PC-3 (cell line): ENCODE results near the gene PCNT. TPM values are rescaled to one million over a fixed set of nuclear protein-coding genes. Genes with fewer than 3 reads are reported as not detected.
"Not testable (repeated sequence)": the region's sequence is repeated elsewhere in the genome, so short reads cannot be mapped to it uniquely, and the experiment has no call there.

Experiments
- ATAC-seq: fragments of 200-7000 bp; cut with Tn5 transposase; 2 replicates; pipeline ENCODE4 v1.9.1; 2020; ENCODE audit warnings: mild to moderate bottlenecking, moderate library complexity
- BruUV-seq: library from RNA; stranded (reverse); fragments of 400-500 nt; replicated peaks from 2 replicates; lab custom pipeline; 2021; lab: Mats Ljungman, UMichigan
- CTCF ChIA-PET: fragments of 300-600 bp; sonication (Branson Sonifier 250); formaldehyde crosslinking; loops from one replicate; lab custom pipeline; 2022; ENCODE audit warnings: antibody characterized with exemption; lab: Charles Lee
- POLR2A ChIA-PET: fragments of 300-600 bp; sonication (Branson Sonifier 250); formaldehyde crosslinking; loops from one replicate; lab custom pipeline; 2022; ENCODE audit warnings: antibody characterized with exemption; ENCODE audit not compliant: unreplicated experiment; lab: Charles Lee
- DNase-seq: peaks from one replicate; pipeline ENCODE4 v3.0.0-alpha.2; 2015
- H2AFZ ChIP-seq: fragments of 300-600 bp; sonication (generic); 2 replicates; pipeline ENCODE4 v1.6.0; 2016; ENCODE audit warnings: antibody characterized with exemption, low read length
- H3F3A ChIP-seq: fragments of 300-600 bp; sonication (generic); one replicate; pipeline ENCODE4 v1.6.0; 2017; ENCODE audit warnings: antibody characterized with exemption, low read length, control low read depth, mild to moderate bottlenecking; ENCODE audit not compliant: unreplicated experiment
- H3K27ac ChIP-seq: fragments of 300-600 bp; sonication (generic); 2 replicates; pipeline ENCODE4 v1.5.1; 2016; ENCODE audit warnings: mild to moderate bottlenecking, low read length
- H3K27me3 ChIP-seq: fragments of 300-600 bp; sonication (generic); 2 replicates; pipeline ENCODE4 v1.6.1; 2016; ENCODE audit warnings: low read length, mixed read lengths
- H3K36me3 ChIP-seq: fragments of 300-600 bp; sonication (generic); 2 replicates; pipeline ENCODE4 v1.6.1; 2016; ENCODE audit warnings: low read depth, mixed run types, low read length, mixed read lengths
- H3K4me1 ChIP-seq: fragments of 300-600 bp; sonication (generic); 2 replicates; pipeline ENCODE4 v1.5.1; 2016; ENCODE audit warnings: low read length; ENCODE audit not compliant: insufficient read depth
- H3K4me2 ChIP-seq: fragments of 300-600 bp; sonication (generic); 2 replicates; pipeline ENCODE4 v1.6.0; 2016; ENCODE audit warnings: low read length
- H3K4me3 ChIP-seq: fragments of 300-600 bp; sonication (generic); 2 replicates; pipeline ENCODE4 v1.5.1; 2016; ENCODE audit warnings: mild to moderate bottlenecking, low read length, mixed read lengths
- H3K79me2 ChIP-seq: fragments of 300-600 bp; sonication (generic); 2 replicates; pipeline ENCODE4 v1.6.1; 2017; ENCODE audit warnings: low read length, mixed read lengths
- H3K9ac ChIP-seq: fragments of 300-600 bp; sonication (generic); 2 replicates; pipeline ENCODE4 v1.6.0; 2016; ENCODE audit warnings: mild to moderate bottlenecking, low read length
- H3K9me2 ChIP-seq: fragments of 300-600 bp; sonication (generic); replicated peaks from 2 replicates; pipeline ENCODE4 v1.6.1; 2016; ENCODE audit warnings: mixed run types, low read length, mixed read lengths
- H3K9me3 ChIP-seq: fragments of 300-600 bp; sonication (generic); 2 replicates; pipeline ENCODE4 v1.6.1; 2016; ENCODE audit warnings: low read length, mixed read lengths
- H4K20me1 ChIP-seq: fragments of 300-600 bp; sonication (generic); 2 replicates; pipeline ENCODE4 v1.6.1; 2016; ENCODE audit warnings: low read length, mixed read lengths
- EZH2 ChIP-seq: fragments of 300-600 bp; sonication (generic); IDR thresholded peaks from one replicate; pipeline ENCODE4 v1.6.1; 2017; ENCODE audit warnings: antibody characterized with exemption, mild to moderate bottlenecking, low read length; ENCODE audit not compliant: unreplicated experiment
- EZH2phosphoT487 ChIP-seq: fragments of 300-600 bp; sonication (generic); IDR thresholded peaks from 2 replicates; pipeline ENCODE4 v1.6.1; 2018; ENCODE audit warnings: mild to moderate bottlenecking, antibody characterized with exemption, low read length, borderline replicate concordance
- intact Hi-C: fragments of 100-400 bp; cut with micrococcal nuclease; formaldehyde crosslinking; loops from 2 replicates; pipeline ENCODE4 v1.9.0; 2023
- total RNA-seq: library from RNA; depleted of rRNA; stranded (reverse); fragments of >200 nt; gene quantifications from 2 replicates; pipeline ENCODE4 v1.2.3, GENCODE V29; 2014
- TF ChIP-seq, protein P1 (sequence below): fragments of 300-600 bp; sonication (generic); conservative IDR thresholded peaks from 2 replicates; pipeline ENCODE4 v1.5.1; 2017; ENCODE audit warnings: antibody characterized with exemption, low read depth, mild to moderate bottlenecking, low read length

Gene PCNT
- total RNA-seq, 1 experiment from 2014 or later: 51.4 TPM

DNA sequence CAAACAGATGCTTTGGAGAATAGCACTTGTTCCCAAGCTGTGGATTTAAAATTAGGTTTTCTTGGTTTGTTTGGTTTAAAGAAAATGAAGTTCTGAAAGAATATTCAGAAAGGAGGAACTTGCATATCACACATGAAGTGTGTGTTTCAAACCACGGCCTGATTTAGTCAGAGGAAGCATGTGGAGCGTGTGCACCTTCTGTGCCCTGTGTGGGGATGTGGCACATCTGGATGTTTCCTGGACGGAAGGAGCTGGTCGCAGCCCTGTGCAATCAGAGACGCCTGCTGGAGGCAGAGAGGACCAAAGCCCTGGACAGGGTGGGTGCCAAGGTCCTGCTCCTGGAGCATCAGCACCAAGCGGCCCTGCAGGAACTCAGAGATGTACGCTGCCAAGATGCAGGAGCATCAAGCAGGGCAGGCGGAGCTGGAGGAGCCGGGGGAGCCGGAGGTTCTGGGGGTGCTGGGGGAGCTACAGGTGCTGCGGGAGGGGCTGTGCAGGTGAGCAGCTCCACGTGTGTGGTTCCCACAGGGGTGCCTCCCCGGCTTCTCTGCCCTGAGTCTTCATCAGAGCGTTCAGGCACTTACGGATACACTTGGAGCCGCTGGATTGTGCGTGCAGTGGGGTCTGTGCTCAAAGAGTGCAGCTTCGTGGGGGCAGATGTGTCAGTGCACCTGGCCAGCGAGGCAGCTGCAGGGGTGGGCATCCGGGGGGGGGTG, 45.7 kb downstream of the PCNT start:
- H3K79me2 ChIP-seq: peaks cover 44% of the 10 kb centered on the region
- ATAC-seq (no peak), DNase-seq (no peak)
- H3K9me3 ChIP-seq: no peaks in the 10 kb centered on the region
- H3K4me2 ChIP-seq: no peak overlapping the region
- no peak overlapping the region for H3K4me3 ChIP-seq
- ChIA-PET POLR2A (no interaction called here), CTCF (interaction anchor here (0.6 kb wide), 1 partner anchor 1500 kb away, joined by 3 read pairs; no protein-coding TSS in a partner anchor)
- H2AFZ ChIP-seq: no peak overlapping the region
- TF ChIP-seq, protein P1, sequence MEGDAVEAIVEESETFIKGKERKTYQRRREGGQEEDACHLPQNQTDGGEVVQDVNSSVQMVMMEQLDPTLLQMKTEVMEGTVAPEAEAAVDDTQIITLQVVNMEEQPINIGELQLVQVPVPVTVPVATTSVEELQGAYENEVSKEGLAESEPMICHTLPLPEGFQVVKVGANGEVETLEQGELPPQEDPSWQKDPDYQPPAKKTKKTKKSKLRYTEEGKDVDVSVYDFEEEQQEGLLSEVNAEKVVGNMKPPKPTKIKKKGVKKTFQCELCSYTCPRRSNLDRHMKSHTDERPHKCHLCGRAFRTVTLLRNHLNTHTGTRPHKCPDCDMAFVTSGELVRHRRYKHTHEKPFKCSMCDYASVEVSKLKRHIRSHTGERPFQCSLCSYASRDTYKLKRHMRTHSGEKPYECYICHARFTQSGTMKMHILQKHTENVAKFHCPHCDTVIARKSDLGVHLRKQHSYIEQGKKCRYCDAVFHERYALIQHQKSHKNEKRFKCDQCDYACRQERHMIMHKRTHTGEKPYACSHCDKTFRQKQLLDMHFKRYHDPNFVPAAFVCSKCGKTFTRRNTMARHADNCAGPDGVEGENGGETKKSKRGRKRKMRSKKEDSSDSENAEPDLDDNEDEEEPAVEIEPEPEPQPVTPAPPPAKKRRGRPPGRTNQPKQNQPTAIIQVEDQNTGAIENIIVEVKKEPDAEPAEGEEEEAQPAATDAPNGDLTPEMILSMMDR: no peak
- no peak for TF ChIP-seq EZH2phosphoT487
- no peaks in the 10 kb centered on the region for H3K9me2 ChIP-seq
- no peak overlapping the region for H3K9ac ChIP-seq
- intact Hi-C loops: no loop called here
- no TSS peak for BruUV-seq
- H4K20me1 ChIP-seq: peaks cover 10% of the 10 kb centered on the region; the same call in 1 of the 2 replicates
- H3F3A ChIP-seq: no peaks in the 10 kb centered on the region
- H3K4me1 ChIP-seq: no peaks in the 10 kb centered on the region
- peaks cover 23% of the 10 kb centered on the region for H3K36me3 ChIP-seq
- H3K27me3 ChIP-seq: no peaks in the 10 kb centered on the region
- no peak overlapping the region for H3K27ac ChIP-seq

DNA sequence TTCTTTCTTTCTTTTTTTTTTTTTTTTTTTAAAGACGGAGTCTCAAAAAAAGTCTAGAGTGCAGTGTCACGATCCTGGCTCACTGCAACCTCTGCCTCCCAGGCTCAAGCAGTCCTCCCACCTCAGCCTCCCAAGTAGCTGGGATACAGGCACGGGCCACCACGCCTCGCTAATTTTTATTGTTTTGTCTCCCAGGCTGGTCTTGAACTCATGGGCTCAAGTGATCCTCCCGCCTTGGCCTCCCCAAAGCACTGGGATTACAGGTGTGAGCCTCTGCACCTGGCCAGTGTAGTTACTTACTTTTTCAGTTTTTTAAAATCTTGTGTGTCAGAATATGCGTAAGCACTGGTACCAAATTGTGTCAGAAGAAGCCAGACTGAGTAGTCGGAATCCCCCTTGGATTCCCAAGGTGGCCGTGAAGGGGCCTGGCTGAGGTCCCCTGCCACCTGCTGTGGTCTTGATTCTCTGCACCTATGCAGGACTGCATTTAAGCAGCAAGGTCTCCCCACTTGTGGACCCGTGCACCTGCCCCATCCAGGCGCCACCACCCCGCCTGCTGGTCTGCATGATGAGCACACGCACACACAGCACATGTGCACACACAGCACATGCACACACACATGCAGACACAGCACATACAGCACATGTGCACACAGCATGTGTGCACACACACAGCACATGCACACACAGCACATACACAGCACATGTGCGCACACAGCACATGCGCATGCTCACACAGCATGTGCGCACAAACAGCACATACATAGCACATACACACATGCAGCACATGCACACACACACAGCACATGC, 47.5 kb downstream of the PCNT start:
- Histone ChIP-seq H3K36me3 (peaks cover 19% of the 10 kb centered on the region), H3K9me2 (no peaks in the 10 kb centered on the region), H3K79me2 (peaks cover 60% of the 10 kb centered on the region), H2AFZ (no peak overlapping the region), H3K9me3 (no peaks in the 10 kb centered on the region), H3K4me2 (no peak overlapping the region), H3K27me3 (no peaks in the 10 kb centered on the region), H3K27ac (no peak overlapping the region), H3K9ac (no peak overlapping the region), H4K20me1 (peaks cover 10% of the 10 kb centered on the region; the same call in 1 of the 2 replicates), H3F3A (no peaks in the 10 kb centered on the region), H3K4me1 (no peaks in the 10 kb centered on the region), H3K4me3 (no peak overlapping the region)
- TF ChIP-seq, protein P1: no peak
- TF ChIP-seq EZH2phosphoT487 (no peak), EZH2 (no peak)
- intact Hi-C loops: no loop called here
- ChIA-PET POLR2A (no interaction called here), CTCF (no interaction called here)
- no TSS peak for BruUV-seq
- no peak for DNase-seq
- no peak for ATAC-seq

DNA sequence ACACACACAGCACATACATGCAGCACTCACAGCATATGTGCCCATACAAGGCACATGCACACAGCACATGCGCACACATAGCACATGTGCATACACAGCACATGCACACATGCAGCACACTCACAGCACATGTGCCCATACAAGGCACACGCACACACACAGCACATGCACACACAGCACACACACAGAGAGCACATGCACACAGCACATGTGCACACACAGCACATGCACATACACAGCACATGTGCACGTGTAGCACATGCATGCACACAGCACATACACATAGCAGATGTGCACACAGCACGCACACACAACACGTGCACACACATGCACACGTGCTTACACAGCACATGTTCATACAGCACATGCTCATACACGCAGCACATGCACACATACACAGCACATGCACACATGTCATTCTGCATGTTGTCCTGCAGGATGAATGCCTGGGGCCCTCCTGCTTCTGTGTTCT, 48.1 kb downstream of the PCNT start:
- TF ChIP-seq EZH2phosphoT487 (no peak), EZH2 (no peak)
- TF ChIP-seq, protein P1: no peak
- no peak overlapping the region for H2AFZ ChIP-seq
- ChIA-PET POLR2A (no interaction called here), CTCF (no interaction called here)
- H3F3A ChIP-seq: no peaks in the 10 kb centered on the region
- no peak overlapping the region for H3K27ac ChIP-seq
- H3K4me2 ChIP-seq: no peak overlapping the region
- H4K20me1 ChIP-seq: peaks cover 10% of the 10 kb centered on the region; the same call in 1 of the 2 replicates
- BruUV-seq: no TSS peak
- no peak overlapping the region for H3K4me3 ChIP-seq
- no peaks in the 10 kb centered on the region for H3K4me1 ChIP-seq
- no peaks in the 10 kb centered on the region for H3K27me3 ChIP-seq
- DNase-seq (no peak), ATAC-seq (no peak)
- H3K9me3 ChIP-seq: no peaks in the 10 kb centered on the region
- peaks cover 15% of the 10 kb centered on the region for H3K36me3 ChIP-seq
- H3K9ac ChIP-seq: no peak overlapping the region
- intact Hi-C loops: no loop called here
- peaks cover 66% of the 10 kb centered on the region for H3K79me2 ChIP-seq
- H3K9me2 ChIP-seq: no peaks in the 10 kb centered on the region

DNA sequence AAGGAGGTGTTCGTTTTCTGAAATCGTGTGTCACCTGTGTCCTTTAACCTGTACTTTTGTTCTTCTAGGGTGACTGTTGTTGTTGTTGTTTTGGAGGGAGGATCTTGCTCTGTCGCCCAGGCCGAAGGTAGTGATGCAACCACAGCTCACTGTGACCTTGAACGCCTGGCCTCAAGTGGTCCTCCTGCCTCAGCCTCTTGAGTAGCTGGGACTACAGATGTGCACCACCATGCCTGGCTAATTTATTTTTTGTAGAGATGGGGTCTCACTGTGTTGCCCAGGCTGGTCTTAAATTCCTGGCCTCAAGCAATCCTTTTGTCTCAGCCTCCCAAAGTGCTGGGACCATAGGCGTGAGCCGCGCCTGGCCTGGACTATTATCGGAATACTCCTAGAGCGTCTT, 49.0 kb downstream of the PCNT start:
- Histone ChIP-seq H3K36me3 (peaks cover 17% of the 10 kb centered on the region), H3K79me2 (peaks cover 70% of the 10 kb centered on the region)
- H2AFZ ChIP-seq, POLR2A ChIA-PET, H3K27ac ChIP-seq, H3K4me1 ChIP-seq, H4K20me1 ChIP-seq, H3F3A ChIP-seq, H3K4me2 ChIP-seq, H3K27me3 ChIP-seq, H3K4me3 ChIP-seq, H3K9ac ChIP-seq, DNase-seq, intact Hi-C loops, H3K9me3 ChIP-seq, BruUV-seq, H3K9me2 ChIP-seq, ATAC-seq, CTCF ChIA-PET: not testable (repeated sequence)
